SU-DHL-6 (cell line): ENCODE measurements around the gene SDK2.

ENCODE experiments used
- H2AFZ ChIP-seq: fragments of 200-600 bp; sonication (generic); 2 replicates; pipeline ENCODE4 v1.6.1; 2014; ENCODE audit warnings: low read depth, mild to moderate bottlenecking, moderate library complexity, mixed read lengths, antibody characterized with exemption, low read length; ENCODE audit not compliant: severe bottlenecking
- H3F3A ChIP-seq: fragments of 200-600 bp; shearing (Covaris generic); 2 replicates; pipeline ENCODE4 v1.6.0; 2016; ENCODE audit warnings: antibody characterized with exemption, mild to moderate bottlenecking; ENCODE audit not compliant: insufficient read depth
- H3K27ac ChIP-seq: fragments of 200-600 bp; sonication (generic); 2 replicates; pipeline ENCODE4 v1.5.1; 2016; ENCODE audit warnings: low read depth, mild to moderate bottlenecking, low read length, moderate library complexity, mixed read lengths
- H3K27me3 ChIP-seq: fragments of 200-600 bp; sonication (generic), shearing (Covaris generic); 2 replicates; pipeline ENCODE4 v1.6.0; 2014; ENCODE audit warnings: mild to moderate bottlenecking, low read length
- H3K36me3 ChIP-seq: fragments of 200-600 bp; sonication (generic); 2 replicates; pipeline ENCODE4 v1.6.1; 2014; ENCODE audit warnings: mild to moderate bottlenecking, low read length, mixed read lengths
- H3K4me2 ChIP-seq: fragments of 300-600, 200-600 bp; shearing (Covaris generic), sonication (generic); 2 replicates; pipeline ENCODE4 v1.6.0; 2014; ENCODE audit warnings: low read length, low read depth, mild to moderate bottlenecking; ENCODE audit not compliant: poor library complexity, severe bottlenecking
- H3K4me3 ChIP-seq: fragments of 200-600 bp; sonication (generic); 2 replicates; pipeline ENCODE4 v1.5.1; 2014; ENCODE audit warnings: antibody characterized with exemption, low read length, mild to moderate bottlenecking, mixed read lengths; ENCODE audit not compliant: insufficient read depth, poor library complexity, severe bottlenecking
- H3K79me2 ChIP-seq: fragments of 200-600 bp; sonication (generic); 2 replicates; pipeline ENCODE4 v1.6.1; 2014; ENCODE audit warnings: mild to moderate bottlenecking, low read length, moderate library complexity; ENCODE audit not compliant: insufficient read depth
- H3K9ac ChIP-seq: fragments of 200-600 bp; sonication (generic); 2 replicates; pipeline ENCODE4 v1.7.0; 2014; ENCODE audit warnings: mild to moderate bottlenecking, low read length
- H3K9me2 ChIP-seq: fragments of 200-600 bp; sonication (generic); replicated peaks from 2 replicates; pipeline ENCODE4 v1.6.1; 2014; ENCODE audit warnings: low read length; ENCODE audit not compliant: insufficient read depth
- H3K9me3 ChIP-seq: fragments of 200-600 bp; sonication (generic); 2 replicates; pipeline ENCODE4 v1.6.1; 2014; ENCODE audit warnings: low read length, mixed read lengths; ENCODE audit not compliant: insufficient read depth
- H4K20me1 ChIP-seq: fragments of 200-600 bp; sonication (generic); 2 replicates; pipeline ENCODE4 v1.6.1; 2014; ENCODE audit warnings: low read depth, mild to moderate bottlenecking, antibody characterized with exemption, low read length, moderate library complexity, mixed read lengths
- EZH2phosphoT487 ChIP-seq: fragments of 200-600 bp; sonication (generic), shearing (Covaris generic); conservative IDR thresholded peaks from 2 replicates; pipeline ENCODE4 v1.6.1; 2018; ENCODE audit warnings: mild to moderate bottlenecking, antibody characterized with exemption, low read length, moderate library complexity, mixed read lengths
- TF ChIP-seq, protein P1 (sequence below): fragments of 200-600 bp; sonication (generic); IDR thresholded peaks from one replicate; pipeline ENCODE4 v1.5.1; 2017; ENCODE audit warnings: antibody characterized with exemption, mild to moderate bottlenecking, low read length, moderate library complexity; ENCODE audit not compliant: insufficient read depth, poor library complexity, severe bottlenecking

Gene SDK2

DNA sequence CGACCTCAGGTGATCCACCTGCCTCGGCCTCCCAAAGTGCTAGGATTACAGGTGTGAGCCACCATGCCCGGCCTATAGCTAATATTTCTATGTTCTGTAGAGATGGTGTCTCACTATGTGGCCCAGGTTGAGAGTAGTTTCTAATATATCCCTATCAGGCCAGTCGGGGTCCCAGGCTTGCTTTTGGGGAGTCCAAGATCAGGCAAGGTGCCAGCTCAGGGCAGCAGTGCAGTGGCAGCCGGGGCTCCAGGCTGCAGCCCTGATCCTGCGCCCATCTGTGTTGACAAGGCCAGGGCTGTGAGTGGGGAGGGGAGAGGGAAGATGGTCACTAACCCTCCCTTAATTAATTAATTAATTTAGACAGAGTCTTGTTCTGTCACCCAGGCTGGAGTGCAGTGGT, 254.8 kb downstream of the SDK2 start:
- no peaks in the 10 kb centered on the region for H3K36me3 ChIP-seq
- no peaks in the 10 kb centered on the region for H4K20me1 ChIP-seq
- no peaks in the 10 kb centered on the region for H3K79me2 ChIP-seq
- no peak overlapping the region for H3K4me3 ChIP-seq
- H3K27me3 ChIP-seq, result no peaks in the 10 kb centered on the region
- no peak overlapping the region for H3K4me2 ChIP-seq
- H2AFZ ChIP-seq, result no peak overlapping the region
- TF ChIP-seq, protein P1, sequence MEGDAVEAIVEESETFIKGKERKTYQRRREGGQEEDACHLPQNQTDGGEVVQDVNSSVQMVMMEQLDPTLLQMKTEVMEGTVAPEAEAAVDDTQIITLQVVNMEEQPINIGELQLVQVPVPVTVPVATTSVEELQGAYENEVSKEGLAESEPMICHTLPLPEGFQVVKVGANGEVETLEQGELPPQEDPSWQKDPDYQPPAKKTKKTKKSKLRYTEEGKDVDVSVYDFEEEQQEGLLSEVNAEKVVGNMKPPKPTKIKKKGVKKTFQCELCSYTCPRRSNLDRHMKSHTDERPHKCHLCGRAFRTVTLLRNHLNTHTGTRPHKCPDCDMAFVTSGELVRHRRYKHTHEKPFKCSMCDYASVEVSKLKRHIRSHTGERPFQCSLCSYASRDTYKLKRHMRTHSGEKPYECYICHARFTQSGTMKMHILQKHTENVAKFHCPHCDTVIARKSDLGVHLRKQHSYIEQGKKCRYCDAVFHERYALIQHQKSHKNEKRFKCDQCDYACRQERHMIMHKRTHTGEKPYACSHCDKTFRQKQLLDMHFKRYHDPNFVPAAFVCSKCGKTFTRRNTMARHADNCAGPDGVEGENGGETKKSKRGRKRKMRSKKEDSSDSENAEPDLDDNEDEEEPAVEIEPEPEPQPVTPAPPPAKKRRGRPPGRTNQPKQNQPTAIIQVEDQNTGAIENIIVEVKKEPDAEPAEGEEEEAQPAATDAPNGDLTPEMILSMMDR, result no peak
- TF ChIP-seq EZH2phosphoT487, result no peak
- no peaks in the 10 kb centered on the region for H3K9me3 ChIP-seq
- no peaks in the 10 kb centered on the region for H3K9me2 ChIP-seq
- no peak overlapping the region for H3K9ac ChIP-seq
- H3K27ac ChIP-seq, result no peak overlapping the region
- H3F3A ChIP-seq, result no peaks in the 10 kb centered on the region

DNA sequence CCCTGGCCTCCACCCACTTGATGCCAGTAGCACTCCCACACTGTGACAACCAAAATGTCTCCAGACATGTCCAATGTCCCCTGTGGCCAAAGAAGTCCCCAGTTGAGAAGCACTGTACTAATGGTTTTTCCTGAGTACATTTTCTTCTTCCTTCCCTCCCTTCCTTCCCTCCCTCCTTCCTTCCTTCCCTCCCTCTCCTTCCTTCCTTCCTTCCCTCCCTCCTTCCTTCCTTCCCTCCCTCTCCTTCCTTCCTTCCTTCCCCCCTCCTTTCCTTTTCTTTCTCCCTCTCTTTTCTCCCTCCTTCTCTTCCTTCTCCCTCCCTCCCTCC, 255.7 kb downstream of the SDK2 start:
- H3K9me2 ChIP-seq, result no peaks in the 10 kb centered on the region
- no peak overlapping the region for H2AFZ ChIP-seq
- H3K9ac ChIP-seq, result no peak overlapping the region
- H3K9me3 ChIP-seq, result no peaks in the 10 kb centered on the region
- H3K4me3 ChIP-seq, result no peak overlapping the region
- no peak overlapping the region for H3K4me2 ChIP-seq
- no peaks in the 10 kb centered on the region for H4K20me1 ChIP-seq
- H3K79me2 ChIP-seq, result no peaks in the 10 kb centered on the region
- no peaks in the 10 kb centered on the region for H3K27me3 ChIP-seq
- H3F3A ChIP-seq, result no peaks in the 10 kb centered on the region
- TF ChIP-seq, protein P1, result no peak
- TF ChIP-seq EZH2phosphoT487, result no peak
- H3K27ac ChIP-seq, result no peak overlapping the region
- H3K36me3 ChIP-seq, result no peaks in the 10 kb centered on the region

DNA sequence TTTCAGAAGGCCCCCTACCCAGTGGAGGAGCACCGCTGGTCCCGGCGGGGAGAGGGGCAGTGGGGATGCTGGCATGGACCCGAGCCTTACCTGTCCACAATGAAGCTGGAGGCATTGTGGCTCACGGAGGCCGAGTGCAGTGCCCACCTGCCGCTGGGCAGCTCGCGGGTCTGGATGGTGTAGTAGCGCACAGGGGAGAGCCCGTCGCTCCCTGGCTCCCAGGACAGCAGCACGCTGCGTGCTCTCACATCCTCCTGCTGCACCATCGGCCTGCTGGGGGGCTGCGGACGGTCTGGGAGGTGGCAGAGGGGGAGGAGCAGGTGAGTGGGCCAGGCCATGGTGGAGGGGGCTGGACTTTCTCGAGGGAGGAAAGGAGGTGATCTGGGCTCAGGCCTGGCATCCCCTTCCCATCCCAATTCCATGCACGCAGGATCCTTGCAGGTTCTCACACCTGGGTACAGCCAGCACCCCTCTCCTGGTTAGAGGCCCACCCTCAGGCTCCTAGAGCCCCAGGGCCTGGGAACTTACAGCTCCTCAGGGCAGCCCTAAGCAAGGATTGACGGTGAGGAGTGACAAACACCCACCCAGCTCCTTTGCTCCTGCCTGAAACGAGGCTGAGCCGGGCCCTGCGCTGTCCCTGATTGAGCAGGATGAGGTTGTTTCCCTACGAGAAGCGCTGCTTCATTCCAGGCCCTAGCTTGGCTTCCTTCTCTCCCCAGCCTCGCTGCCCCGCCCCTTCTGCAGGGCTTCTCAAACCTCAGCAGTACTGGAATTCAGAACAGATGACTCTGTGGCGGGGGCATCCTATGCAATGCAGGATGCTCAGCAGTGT, 256.3 kb downstream of the SDK2 start:
- Histone ChIP-seq H3K79me2 (no peaks in the 10 kb centered on the region), H3F3A (no peaks in the 10 kb centered on the region), H3K27me3 (no peaks in the 10 kb centered on the region), H3K4me2 (no peak overlapping the region), H3K27ac (no peak overlapping the region), H4K20me1 (no peaks in the 10 kb centered on the region), H3K9me2 (no peaks in the 10 kb centered on the region), H3K9ac (no peak overlapping the region), H3K4me3 (no peak overlapping the region), H2AFZ (no peak overlapping the region), H3K36me3 (no peaks in the 10 kb centered on the region), H3K9me3 (no peaks in the 10 kb centered on the region)
- TF ChIP-seq, protein P1, result no peak
- TF ChIP-seq EZH2phosphoT487, result no peak
